H9 (cell line): ENCODE results near the gene MX2. TPM values are rescaled to one million over a fixed set of nuclear protein-coding genes. Genes with fewer than 3 reads are reported as not detected.

ENCODE experiments used
- DNase-seq: peaks from one replicate; pipeline ENCODE4 v3.0.0-alpha.2; 2017
- H2AFZ ChIP-seq: one replicate; pipeline ENCODE4 v1.6.1; 2013; ENCODE audit warnings: mild to moderate bottlenecking, low read length, control low read depth, moderate library complexity
- H2AK5ac ChIP-seq: 2 replicates; pipeline ENCODE4 v1.6.1; 2013; ENCODE audit warnings: low read length, control low read depth, mixed read lengths; ENCODE audit not compliant: insufficient read length
- H2BK120ac ChIP-seq: one replicate; pipeline ENCODE4 v1.6.1; 2013; ENCODE audit warnings: low read depth, mild to moderate bottlenecking, low read length, control low read depth, inconsistent platforms; ENCODE audit not compliant: poor library complexity, severe bottlenecking
- H2BK12ac ChIP-seq: 2 replicates; pipeline ENCODE4 v1.6.1; 2013; ENCODE audit warnings: low read length, control low read depth, mixed read lengths, low read depth; ENCODE audit not compliant: insufficient read length
- H2BK15ac ChIP-seq: 2 replicates; pipeline ENCODE4 v1.6.1; 2013; ENCODE audit warnings: low read depth, low read length, control low read depth
- H2BK20ac ChIP-seq: one replicate; pipeline ENCODE4 v1.6.1; 2013; ENCODE audit warnings: low read depth, mild to moderate bottlenecking, low read length, control low read depth, inconsistent platforms; ENCODE audit not compliant: poor library complexity, severe bottlenecking
- H2BK5ac ChIP-seq: 2 replicates; pipeline ENCODE4 v1.6.1; 2013; ENCODE audit warnings: low read length, control low read depth, mixed read lengths; ENCODE audit not compliant: insufficient read length
- H3K14ac ChIP-seq: 2 replicates; pipeline ENCODE4 v1.6.1; 2013; ENCODE audit warnings: low read length, control low read depth; ENCODE audit not compliant: insufficient read depth
- H3K18ac ChIP-seq: 2 replicates; pipeline ENCODE4 v1.6.1; 2013; ENCODE audit warnings: low read depth, mild to moderate bottlenecking, mixed read lengths, low read length, control low read depth; ENCODE audit not compliant: insufficient read length
- H3K23ac ChIP-seq: 2 replicates; pipeline ENCODE4 v1.6.1; 2013; ENCODE audit warnings: low read length, control low read depth, mixed read lengths, low read depth; ENCODE audit not compliant: insufficient read length
- H3K23me2 ChIP-seq: 2 replicates; pipeline ENCODE4 v1.6.1; 2013; ENCODE audit warnings: low read depth, mild to moderate bottlenecking, mixed read lengths, low read length, control low read depth; ENCODE audit not compliant: insufficient read length, poor library complexity, severe bottlenecking
- H3K27ac ChIP-seq: 2 replicates; pipeline ENCODE4 v1.5.1; 2013; ENCODE audit warnings: low read length, control low read depth, mixed read lengths, low read depth; ENCODE audit not compliant: insufficient read length
- H3K27me3 ChIP-seq: 2 replicates; pipeline ENCODE4 v1.6.1; 2013; ENCODE audit warnings: low read length, control low read depth, inconsistent platforms; ENCODE audit not compliant: insufficient read depth
- H3K4ac ChIP-seq: 2 replicates; pipeline ENCODE4 v1.6.1; 2013; ENCODE audit warnings: low read depth, mild to moderate bottlenecking, control low read depth, inconsistent platforms, low read length, moderate library complexity
- H3K4me1 ChIP-seq: 2 replicates; pipeline ENCODE4 v1.6.1; 2013; ENCODE audit warnings: low read length, control low read depth, inconsistent platforms; ENCODE audit not compliant: insufficient read depth
- H3K4me2 ChIP-seq: 2 replicates; pipeline ENCODE4 v1.6.1; 2013; ENCODE audit warnings: low read length, control low read depth, mixed read lengths; ENCODE audit not compliant: insufficient read length, insufficient read depth
- H3K56ac ChIP-seq: 2 replicates; pipeline ENCODE4 v1.6.1; 2013; ENCODE audit warnings: low read depth, mild to moderate bottlenecking, mixed read lengths, low read length, control low read depth; ENCODE audit not compliant: insufficient read length
- H3K79me1 ChIP-seq: 2 replicates; pipeline ENCODE4 v1.6.1; 2013; ENCODE audit warnings: low read depth, mild to moderate bottlenecking, moderate library complexity, low read length, control low read depth, inconsistent platforms; ENCODE audit not compliant: insufficient read depth, poor library complexity, severe bottlenecking
- H3K79me2 ChIP-seq: 2 replicates; pipeline ENCODE4 v1.6.1; 2013; ENCODE audit warnings: low read length, control low read depth, inconsistent platforms; ENCODE audit not compliant: insufficient read depth
- H3K9ac ChIP-seq: 2 replicates; pipeline ENCODE4 v1.6.1; 2013; ENCODE audit warnings: low read length, control low read depth, mixed read lengths; ENCODE audit not compliant: insufficient read length; ENCODE audit errors: extremely low read depth
- H3K9me3 ChIP-seq: one replicate; pipeline ENCODE4 v1.6.1; 2013; ENCODE audit warnings: low read depth, low read length, inconsistent platforms; ENCODE audit not compliant: control insufficient read depth
- H3T11ph ChIP-seq: one replicate; pipeline ENCODE4 v1.6.1; 2013; ENCODE audit warnings: mild to moderate bottlenecking, low read length, control low read depth, inconsistent platforms
- H4K20me1 ChIP-seq: one replicate; pipeline ENCODE4 v1.6.1; 2013; ENCODE audit not compliant: control insufficient read depth, insufficient read length, insufficient read depth
- H4K5ac ChIP-seq: 2 replicates; pipeline ENCODE4 v1.6.1; 2013; ENCODE audit warnings: low read depth, mild to moderate bottlenecking, mixed read lengths, low read length, control low read depth; ENCODE audit not compliant: insufficient read length
- H4K8ac ChIP-seq: replicated peaks from 2 replicates; pipeline ENCODE4 v1.6.1; 2013; ENCODE audit warnings: low read length, control low read depth, mixed read lengths, low read depth; ENCODE audit not compliant: insufficient read length
- H4K91ac ChIP-seq: 2 replicates; pipeline ENCODE4 v1.6.1; 2013; ENCODE audit warnings: low read depth, mild to moderate bottlenecking, moderate library complexity, mixed read lengths, low read length, control low read depth; ENCODE audit not compliant: insufficient read length
- H3K27ac Mint-ChIP-seq, 3 experiments: 2 replicates in 2 of 3; 3 replicates in 1 of 3; pipeline ENCODE4 v1.8.0; 2020 to 2021; ENCODE audit warnings: mixed read lengths in 3 of 3, mild to moderate bottlenecking in 1 of 3, moderate library complexity in 1 of 3
- H3K27me3 Mint-ChIP-seq: 2 replicates; pipeline ENCODE4 v1.8.0; 2021; ENCODE audit warnings: low read depth, mild to moderate bottlenecking, moderate library complexity, mixed read lengths
- H3K36me3 Mint-ChIP-seq, 3 experiments: 2 replicates in 2 of 3; 3 replicates in 1 of 3; pipeline ENCODE4 v1.8.0; 2020 to 2021; ENCODE audit warnings: low read depth in 3 of 3, mixed read lengths in 3 of 3; ENCODE audit not compliant: insufficient read depth in 1 of 3
- H3K4me1 Mint-ChIP-seq, 2 experiments: 2 replicates each; pipeline ENCODE4 v1.8.0; 2020; ENCODE audit warnings: mixed read lengths in 2 of 2
- H3K4me3 Mint-ChIP-seq, 2 experiments: 2 replicates in 1 of 2; 3 replicates in 1 of 2; pipeline ENCODE4 v1.8.0; 2020 to 2021; ENCODE audit warnings: mild to moderate bottlenecking in 2 of 2, mixed read lengths in 2 of 2, moderate library complexity in 1 of 2
- H3K9me3 Mint-ChIP-seq, 2 experiments: 2 replicates in 1 of 2; 3 replicates in 1 of 2; pipeline ENCODE4 v1.8.0; 2020; ENCODE audit warnings: mild to moderate bottlenecking in 2 of 2, mixed read lengths in 2 of 2, moderate library complexity in 1 of 2
- CTCF ChIP-seq: fragments of 200-600 bp; sonication (generic); conservative IDR thresholded peaks from 3 replicates; pipeline ENCODE4 v1.8.0; 2021; ENCODE audit warnings: antibody characterized with exemption, mild to moderate bottlenecking
- WGBS: extraction: QIAGEN DNeasy Blood & Tissue Kit; methylation state at CpG from one replicate; pipeline ENCODE4 v1.1.7; 2013; ENCODE audit warnings: missing lambda C conversion rate, low lambda C conversion rate, mixed read lengths; ENCODE audit not compliant: insufficient read length; ENCODE audit errors: extremely low coverage; 5-methylcytosine and 5-hydroxymethylcytosine counted together
- total RNA-seq: library from RNA; stranded (reverse); gene quantifications from 2 replicates; pipeline ENCODE4 v1.2.1, GENCODE V29; 2021

MX2 gene
- total RNA-seq, 1 experiment from 2014 or later = 1.8 TPM

GRCh38 chr21:41378849-41379248 is 17.0 kb downstream of the MX2 start:
- Histone ChIP-seq H3K23me2 (no peaks in the 10 kb centered on the region), H4K20me1 (no peaks in the 10 kb centered on the region), H2BK5ac (no peak overlapping the region), H3K9ac (no peak overlapping the region), H3K4me1 (no peaks in the 10 kb centered on the region), H2BK20ac (no peak overlapping the region), H3K4me2 (no peak overlapping the region), H2BK120ac (no peak overlapping the region), H4K5ac (no peak overlapping the region), H3K9me3 (no peaks in the 10 kb centered on the region), H3K14ac (no peak overlapping the region; the same call in 1 of the 2 replicates), H3K27me3 (no peaks in the 10 kb centered on the region), H2BK12ac (no peak overlapping the region), H4K91ac (no peak overlapping the region), H2AK5ac (no peak overlapping the region), H3K56ac (no peak overlapping the region), H3K18ac (no peak overlapping the region), H3T11ph (no peak overlapping the region), H2AFZ (no peak overlapping the region), H2BK15ac (no peak overlapping the region), H4K8ac (no peak overlapping the region), H3K23ac (no peak overlapping the region), H3K79me2 (no peaks in the 10 kb centered on the region), H3K79me1 (no peaks in the 10 kb centered on the region), H3K4ac (no peak overlapping the region), H3K27ac (no peak overlapping the region)
- Mint-ChIP-seq H3K27me3 (peaks cover 2% of the 10 kb centered on the region; the same call in 1 of the 2 replicates), H3K9me3 (peaks cover 0 to 3% of the 10 kb centered on the region in 2 experiments; a peak in 3 of 5 replicates), H3K4me1 (peaks cover 11% of the 10 kb centered on the region in 2 experiments), H3K4me3 (no peak overlapping the region), H3K27ac (no peak overlapping the region), H3K36me3 (peaks cover 0 to 22% (median 5%) of the 10 kb centered on the region in 3 experiments; a peak in 3 of 7 replicates)
- peak; percentile 25; the same call in 2 of the 3 replicates for TF ChIP-seq CTCF
- WGBS = no CpG with 5 or more reads among the region's 8 CpGs
- DNase-seq = no peak
